Measurements from ENCODE around the gene ILF2.
"Not testable (repeated sequence)": the region's sequence is repeated elsewhere in the genome, so short reads cannot be mapped to it uniquely, and the experiment has no call there.

Gene ILF2

GRCh38 chr1:153678519-153679336 is 7.9 kb upstream of the ILF2 start, which contains the start of gene NPR1:
TSS of gene NPR1 (plus strand) at chr1:153678688. CDS start at chr1:153679109, 421 bp downstream.
- peak in 1 of 2 experiments; percentile 26 for DNase-seq

- DNase-seq: peak; percentile 22 to 54
Measured at GRCh38 chr1:153677718-153678518, 7.1 kb upstream of the ILF2 start.

GRCh38 chr1:153673511-153673910 is 2.7 kb upstream of the ILF2 start:
- DNase-seq: no peak

GRCh38 chr1:153671628-153672353 is 998 bp upstream of the ILF2 start:
- peak; percentile 57 to 58 for DNase-seq

- no peak for DNase-seq
Measured at GRCh38 chr1:153670257-153670858, 435 bp downstream of the ILF2 start.

GRCh38 chr1:153669606-153670005 is 1.2 kb downstream of the ILF2 start:
- no peak for DNase-seq

- not testable (repeated sequence) for DNase-seq
Measured at GRCh38 chr1:153668672-153669071, 2.1 kb downstream of the ILF2 start.

GRCh38 chr1:153667439-153667838 is 3.4 kb downstream of the ILF2 start:
- DNase-seq: no peak

- no peak for DNase-seq
Measured at GRCh38 chr1:153663211-153663610, 7.6 kb downstream of the ILF2 start.

GRCh38 chr1:153662269-153662668 is 8.5 kb downstream of the ILF2 start:
- DNase-seq: no peak

GRCh38 chr1:153661111-153661708 is 9.6 kb downstream of the ILF2 start:
- DNase-seq: no peak

GRCh38 chr1:153659656-153660055 is 11.1 kb downstream of the ILF2 start:
- DNase-seq: no peak

- no peak for DNase-seq
Measured at GRCh38 chr1:153659175-153659534, 11.6 kb downstream of the ILF2 start.

GRCh38 chr1:153658400-153659174 is 12.2 kb downstream of the ILF2 start, which contains the start of gene SNAPIN:
TSS of gene SNAPIN (plus strand) at chr1:153658703. CDS start at chr1:153658744, 41 bp downstream.
- peak; percentile 91 for DNase-seq

GRCh38 chr1:153655333-153655732 is 15.5 kb downstream of the ILF2 start:
- DNase-seq: no peak

- DNase-seq: no peak
Measured at GRCh38 chr1:153652805-153653500, 17.8 kb downstream of the ILF2 start.

GRCh38 chr1:153651771-153652170 is 19.0 kb downstream of the ILF2 start:
- DNase-seq: no peak

GRCh38 chr1:153649863-153650235 is 20.9 kb downstream of the ILF2 start:
- DNase-seq: no peak

- no peak for DNase-seq
Measured at GRCh38 chr1:153649137-153649862, 21.5 kb downstream of the ILF2 start.

GRCh38 chr1:153648000-153648643 is 22.7 kb downstream of the ILF2 start:
- DNase-seq: no peak

All from Kasumi-1 (cell line).